Frontal cortex (tissue), 4 donors: ENCODE results near the gene GPATCH2. TPM values are rescaled to one million over a fixed set of nuclear protein-coding genes. Genes with fewer than 3 reads are reported as not detected.

Experiments
- DNase-seq, 2 donors: peaks; one replicate each; pipeline ENCODE4 v3.0.0; 2012; ENCODE audit warnings: low spot score in 2 of 2
- FAIRE-seq: peaks from 2 replicates; lab custom pipeline; 2012; peaks lifted over from hg19 to GRCh38; lab: Jason Lieb, UNC
- total RNA-seq: library from RNA; depleted of rRNA; stranded (reverse); fragments of >200 nt; gene quantifications from one replicate; pipeline ENCODE4 v1.2.3, GENCODE V29; 2014
- donor health status: control.
- donor health status: control.
- donor health status: control.

The GPATCH2 gene
- total RNA-seq, 1 donor from 2014 or later, result 29.3 TPM

DNA sequence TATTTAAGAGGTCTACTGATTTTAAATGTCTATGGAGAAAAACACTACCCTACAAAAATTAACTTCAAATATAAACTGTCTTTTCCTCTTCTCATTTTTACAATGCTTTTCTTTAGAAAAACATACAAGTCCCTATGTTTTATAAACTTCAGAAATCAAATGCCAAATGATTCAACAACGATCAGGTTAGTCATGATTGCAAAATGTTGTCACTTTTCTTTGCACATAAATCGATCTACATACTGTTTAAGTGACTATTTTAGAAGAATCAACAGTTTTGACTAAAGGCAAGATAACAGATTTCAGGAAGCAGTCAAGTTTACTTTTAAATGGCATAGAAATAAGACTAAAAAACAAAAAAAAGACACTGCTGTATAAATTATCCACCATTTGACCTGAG, 168.7 kb downstream of the GPATCH2 start:
- FAIRE-seq (no peak), DNase-seq (no peak)

DNA sequence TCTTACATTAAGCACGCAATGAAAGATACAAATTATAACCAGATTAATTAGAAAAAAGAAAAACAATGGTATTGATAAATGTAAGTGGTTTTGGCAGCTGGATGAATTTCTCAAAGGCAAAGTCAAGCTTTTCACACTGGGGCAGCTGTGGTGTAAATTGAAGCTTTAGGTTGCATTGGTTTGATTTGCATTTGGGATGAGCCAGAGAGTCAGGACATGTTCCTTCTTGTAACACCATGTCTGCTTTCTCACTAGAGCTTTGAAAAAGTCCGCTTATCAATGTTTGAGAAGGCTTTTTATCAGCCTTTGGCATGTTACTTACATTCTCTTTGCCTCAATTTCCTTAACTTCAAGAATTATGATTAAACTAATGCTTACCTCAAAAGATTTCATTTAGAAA, 173.9 kb downstream of the GPATCH2 start:
- no peak for DNase-seq
- FAIRE-seq, result no peak

DNA sequence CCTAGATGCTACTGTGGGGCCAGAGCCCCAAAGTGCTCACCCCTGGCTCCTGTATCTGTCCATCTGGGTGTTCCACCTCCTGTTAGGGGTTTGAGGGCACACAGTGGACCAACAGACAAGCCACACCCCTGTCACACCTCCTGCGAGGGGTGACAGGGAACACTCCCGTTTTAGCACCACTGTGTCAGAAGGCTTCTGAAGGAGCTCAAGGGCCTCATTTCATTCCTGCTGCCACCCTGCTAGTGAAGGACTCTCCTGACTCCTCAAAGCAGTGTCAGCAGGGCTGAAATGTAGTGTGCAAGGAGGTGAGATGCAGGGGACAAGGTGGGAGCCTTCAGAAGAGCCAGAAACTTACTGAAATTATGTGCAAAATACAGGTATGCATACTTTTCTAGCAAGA, 174.6 kb downstream of the GPATCH2 start:
- no peak for DNase-seq
- no peak for FAIRE-seq

DNA sequence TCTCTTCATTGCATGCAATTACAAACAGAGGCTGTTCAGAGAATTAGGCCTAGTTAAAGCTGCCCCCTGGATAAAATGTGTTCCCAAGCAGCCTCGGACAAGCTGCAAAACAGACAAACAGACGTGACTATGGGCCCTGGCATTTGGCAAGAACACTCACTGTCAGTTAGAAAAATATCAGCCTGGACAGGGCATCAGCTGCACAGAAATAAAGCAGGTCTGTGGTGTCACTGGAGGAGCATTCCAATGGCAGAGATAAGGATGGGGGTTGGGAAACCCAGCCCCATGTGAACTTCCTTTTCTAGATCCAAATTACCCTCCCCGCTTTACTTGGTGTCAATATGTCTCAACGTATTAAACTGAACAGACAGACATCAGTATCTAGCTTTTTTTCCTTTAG, 177.1 kb downstream of the GPATCH2 start:
- no peak for DNase-seq
- no peak for FAIRE-seq

DNA sequence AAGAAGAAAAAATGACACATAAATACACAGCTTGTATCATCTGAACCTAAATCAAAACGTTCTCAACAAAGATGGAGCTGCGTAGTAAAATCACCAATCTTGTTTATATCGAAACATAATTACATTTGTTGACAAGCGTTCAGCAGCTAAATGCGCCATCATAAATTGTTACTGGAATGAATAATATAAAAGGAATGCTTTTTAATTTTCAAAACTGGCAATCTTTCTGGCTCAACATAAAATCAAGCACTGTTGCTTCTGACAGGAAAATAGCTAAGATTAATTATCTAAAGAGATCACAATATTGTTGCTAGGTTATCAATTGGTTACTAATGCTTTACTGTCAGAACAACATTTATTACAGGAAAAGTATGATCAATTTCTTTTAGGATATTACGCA, 181.5 kb downstream of the GPATCH2 start:
- DNase-seq (no peak), FAIRE-seq (no peak)

DNA sequence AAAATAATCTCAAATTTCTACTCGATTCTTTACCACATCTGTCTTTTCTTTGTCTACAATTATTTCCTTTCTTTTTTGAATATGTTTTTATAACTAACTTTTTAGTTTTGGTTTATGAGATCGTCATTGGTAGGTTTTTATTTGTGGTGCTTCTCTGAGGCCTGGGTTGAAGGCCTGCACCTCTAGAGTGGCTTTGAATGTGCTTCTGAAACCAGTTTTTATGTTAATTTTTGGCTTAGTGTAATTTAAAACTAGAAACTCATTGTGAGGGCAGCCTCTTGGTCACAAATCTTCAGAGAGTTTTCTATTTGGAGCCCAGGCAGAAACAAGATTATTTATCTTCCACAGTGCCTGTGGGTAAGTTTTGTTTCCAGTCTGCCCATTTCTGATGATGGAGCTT, 187.0 kb downstream of the GPATCH2 start:
- DNase-seq (no peak), FAIRE-seq (no peak)

DNA sequence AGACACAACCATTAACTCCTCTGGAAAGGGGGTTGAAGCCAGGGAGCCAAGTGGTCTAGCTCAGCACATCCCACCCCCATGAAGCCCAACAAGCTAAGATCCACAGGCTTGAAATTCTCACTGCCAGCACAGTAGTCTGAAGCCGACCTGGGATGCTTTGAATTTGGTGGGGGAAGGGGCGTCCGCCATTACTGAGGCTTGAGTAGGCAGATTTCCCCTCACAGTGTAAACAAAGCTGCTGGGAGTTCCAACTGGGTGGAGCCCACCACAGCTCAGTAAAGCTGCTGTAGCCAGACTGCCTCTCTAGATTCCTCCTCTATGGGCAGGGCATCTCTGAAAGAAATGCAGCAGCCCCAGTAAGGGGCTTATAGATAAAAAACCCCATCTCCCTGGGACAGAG, 193.5 kb downstream of the GPATCH2 start:
- no peak for DNase-seq
- no peak for FAIRE-seq

DNA sequence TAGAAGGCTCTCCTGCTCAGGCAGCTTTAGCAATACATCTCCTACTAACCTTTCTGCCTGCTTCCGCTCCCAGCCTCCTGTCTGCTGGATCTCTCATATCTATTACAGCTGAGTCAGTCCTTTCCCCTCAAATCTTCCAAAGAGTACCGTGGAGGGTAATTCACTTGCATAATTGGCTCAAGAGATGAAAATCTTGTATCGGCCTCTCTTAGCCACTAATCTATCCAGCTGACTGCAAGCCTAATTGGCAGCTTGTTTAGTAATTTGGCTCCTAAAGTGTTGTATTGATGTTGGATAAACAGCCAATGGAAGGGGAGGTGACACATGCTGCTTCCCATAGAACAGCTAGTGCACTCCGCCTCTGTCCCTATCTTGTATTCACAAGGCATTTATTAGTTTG, 195.7 kb downstream of the GPATCH2 start:
- no peak for DNase-seq
- FAIRE-seq, result no peak

DNA sequence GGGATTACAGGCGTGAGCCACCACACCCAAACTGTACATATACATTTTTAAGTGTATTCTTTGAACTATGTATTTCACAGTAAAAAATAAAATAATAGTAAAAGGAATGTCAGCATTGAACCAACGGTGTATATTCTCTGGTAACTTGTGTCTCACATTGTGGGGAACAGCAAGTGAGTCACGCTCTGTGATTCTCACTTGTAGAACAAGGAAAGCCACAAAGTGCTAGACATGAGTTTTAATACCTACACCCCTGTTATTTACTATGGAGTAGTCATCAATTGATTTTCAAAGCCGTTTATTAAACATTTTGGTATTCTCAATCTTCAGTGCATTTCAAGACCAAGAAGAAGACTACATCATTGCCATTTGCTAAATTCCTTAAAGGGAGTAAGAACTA, 197.2 kb downstream of the GPATCH2 start:
- FAIRE-seq, result no peak
- DNase-seq, result no peak

DNA sequence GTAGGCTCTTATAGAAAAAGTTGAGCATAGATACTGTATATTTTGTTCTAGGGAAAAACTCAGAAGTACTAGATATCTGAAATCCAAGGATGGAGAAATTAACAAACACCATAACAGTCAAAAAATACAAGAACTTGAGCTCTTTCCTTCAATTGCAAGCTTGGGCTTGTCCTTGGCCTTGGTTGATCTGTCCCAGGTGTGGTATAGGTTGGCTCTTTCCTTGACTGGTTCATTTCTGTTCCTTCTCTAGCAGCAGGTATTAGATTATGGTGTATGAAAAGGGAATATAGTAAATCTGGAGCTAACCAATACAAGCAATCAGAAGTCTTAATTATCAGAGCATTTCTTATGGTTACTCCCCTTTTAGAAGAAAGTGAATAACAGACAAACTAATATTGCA, 198.6 kb downstream of the GPATCH2 start:
- DNase-seq (no peak), FAIRE-seq (no peak)

DNA sequence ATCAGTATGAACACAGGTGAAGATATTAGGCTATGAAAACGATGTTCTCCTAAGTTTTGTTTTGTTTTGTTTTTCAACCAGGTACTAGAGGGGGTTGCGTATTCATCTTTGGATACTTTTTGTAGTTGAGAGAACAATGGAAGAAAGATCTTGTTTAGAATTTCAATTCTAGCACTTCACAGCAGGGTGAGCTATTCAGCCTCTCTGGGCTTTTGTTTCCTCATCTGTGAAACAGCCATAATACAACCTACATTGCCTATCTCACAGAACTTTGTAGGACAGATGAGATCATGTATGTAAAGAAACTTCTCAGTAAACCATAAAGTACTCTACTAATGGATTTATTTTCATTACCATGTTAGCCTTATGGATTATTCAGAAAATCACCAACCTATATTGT, 199.5 kb downstream of the GPATCH2 start:
- FAIRE-seq (no peak), DNase-seq (no peak)

DNA sequence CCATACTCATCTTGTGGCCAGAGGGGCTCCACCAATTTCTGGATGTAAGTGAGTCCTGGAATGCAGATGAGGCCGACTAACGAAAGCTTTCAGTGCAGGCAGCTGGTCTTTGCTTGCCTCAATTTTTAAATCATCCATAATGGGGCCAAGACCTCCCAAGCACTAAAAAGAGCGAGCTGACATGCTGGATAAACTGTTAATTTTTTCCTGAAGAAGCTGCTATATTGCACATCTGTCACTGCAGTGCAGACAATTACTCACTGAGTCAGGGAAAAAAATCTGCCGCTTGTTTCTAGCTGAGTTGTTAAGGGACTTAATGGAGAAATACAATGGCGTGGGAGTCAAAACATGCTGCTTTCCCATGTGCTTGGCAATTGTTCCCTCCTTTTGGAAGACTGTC, 205.5 kb downstream of the GPATCH2 start:
- FAIRE-seq (no peak), DNase-seq (no peak)

DNA sequence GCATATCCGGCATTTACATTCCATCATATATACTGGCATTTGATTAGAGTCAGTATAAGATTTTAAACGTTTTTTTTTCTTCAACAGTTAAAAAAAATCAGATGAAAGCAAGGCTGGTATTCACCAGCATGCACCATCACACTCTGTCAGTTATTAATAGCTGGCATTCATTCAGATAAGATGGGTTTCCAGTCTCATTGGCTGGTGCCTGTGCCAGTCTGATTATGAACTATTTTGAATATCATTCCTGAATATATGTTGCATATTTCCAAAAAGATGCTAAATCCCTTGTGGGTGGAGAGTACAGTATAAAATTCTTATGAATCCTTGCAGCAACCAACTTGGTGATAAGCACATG, 211.7 kb downstream of the GPATCH2 start:
- DNase-seq (no peak), FAIRE-seq (no peak)

DNA sequence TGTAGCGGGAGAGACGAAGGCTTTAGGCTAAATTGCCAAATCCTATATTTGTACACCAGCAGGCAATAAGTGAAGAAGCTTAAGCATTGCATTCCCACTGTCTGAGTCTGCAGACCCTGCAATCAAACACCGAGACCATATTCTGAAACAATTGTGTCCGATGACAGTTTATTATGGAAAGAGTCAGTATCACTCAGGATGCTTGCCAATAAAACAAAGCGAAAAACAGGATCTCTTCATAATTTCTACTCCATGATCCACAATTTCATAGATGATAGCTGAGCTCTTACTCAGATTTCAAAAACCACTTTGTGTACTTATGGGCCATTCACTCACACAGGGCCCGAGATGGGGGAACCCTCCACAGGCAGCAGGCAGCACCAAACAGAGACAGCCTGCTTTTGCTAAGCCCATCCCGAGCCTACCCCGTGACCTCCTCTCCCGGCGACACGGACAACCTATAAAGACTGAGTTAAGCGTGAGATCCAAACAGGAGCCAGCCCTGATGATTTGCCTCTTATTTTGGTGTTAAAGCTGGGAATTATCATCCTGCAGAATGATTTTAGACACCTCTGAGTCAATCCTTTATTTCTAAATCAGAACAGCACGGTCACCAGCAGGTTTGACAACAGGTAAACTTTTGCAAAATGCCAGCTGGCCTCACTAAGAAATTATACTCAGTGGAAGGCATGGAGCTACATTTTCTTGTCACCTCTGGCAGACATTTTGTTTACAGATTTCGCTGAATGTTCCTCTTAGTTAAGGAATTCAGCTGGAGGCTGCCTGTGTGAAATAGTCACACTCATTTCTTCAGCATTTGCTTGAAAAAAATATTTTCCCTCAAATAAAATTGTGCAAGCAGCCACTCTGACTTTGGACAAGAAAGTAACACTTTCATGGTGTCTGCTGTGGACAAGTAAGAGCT, 212.4 kb downstream of the GPATCH2 start:
- no peak for DNase-seq
- FAIRE-seq, result no peak

DNA sequence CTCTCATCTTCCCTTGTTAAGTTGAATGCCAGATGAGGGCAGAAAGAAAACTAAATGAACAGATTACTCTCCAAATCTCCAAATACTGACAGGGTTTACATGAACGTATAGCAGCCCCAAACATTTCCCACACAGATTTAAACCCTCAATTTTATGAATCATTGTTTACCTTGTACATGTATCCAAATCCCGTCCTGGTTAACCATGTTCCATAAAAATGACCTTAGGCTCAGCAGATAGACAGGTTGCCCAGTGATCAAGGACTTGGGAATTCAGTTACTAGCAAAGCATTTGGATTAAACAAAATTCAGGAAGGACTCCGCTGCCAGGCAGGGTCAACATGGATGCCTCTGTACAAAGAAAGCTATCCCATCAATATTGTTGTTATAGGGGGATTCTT, 213.5 kb downstream of the GPATCH2 start:
- DNase-seq (no peak), FAIRE-seq (no peak)

DNA sequence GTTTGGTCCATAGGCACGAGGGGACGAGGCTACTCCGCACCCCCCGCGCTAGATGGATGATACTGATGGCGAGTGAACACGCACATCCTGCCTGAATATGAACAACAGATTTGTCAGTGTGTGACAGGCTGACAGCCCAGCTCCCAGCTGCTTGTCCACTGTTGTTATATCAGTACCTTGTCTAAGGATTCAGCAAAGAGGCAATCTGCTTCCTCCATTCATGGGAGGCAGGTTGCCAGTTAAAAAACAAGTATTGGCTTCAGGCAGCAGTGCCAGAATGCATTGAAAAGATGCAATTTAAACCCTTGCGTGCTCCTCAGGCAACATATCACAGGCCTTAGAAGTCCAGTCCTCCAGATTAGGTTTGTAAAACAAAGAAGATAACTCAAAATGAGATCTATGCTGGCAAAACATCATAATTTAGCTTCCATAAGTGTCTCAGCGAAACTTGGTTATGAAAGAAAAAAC, 223.3 kb downstream of the GPATCH2 start:
- DNase-seq (no peak), FAIRE-seq (no peak)

DNA sequence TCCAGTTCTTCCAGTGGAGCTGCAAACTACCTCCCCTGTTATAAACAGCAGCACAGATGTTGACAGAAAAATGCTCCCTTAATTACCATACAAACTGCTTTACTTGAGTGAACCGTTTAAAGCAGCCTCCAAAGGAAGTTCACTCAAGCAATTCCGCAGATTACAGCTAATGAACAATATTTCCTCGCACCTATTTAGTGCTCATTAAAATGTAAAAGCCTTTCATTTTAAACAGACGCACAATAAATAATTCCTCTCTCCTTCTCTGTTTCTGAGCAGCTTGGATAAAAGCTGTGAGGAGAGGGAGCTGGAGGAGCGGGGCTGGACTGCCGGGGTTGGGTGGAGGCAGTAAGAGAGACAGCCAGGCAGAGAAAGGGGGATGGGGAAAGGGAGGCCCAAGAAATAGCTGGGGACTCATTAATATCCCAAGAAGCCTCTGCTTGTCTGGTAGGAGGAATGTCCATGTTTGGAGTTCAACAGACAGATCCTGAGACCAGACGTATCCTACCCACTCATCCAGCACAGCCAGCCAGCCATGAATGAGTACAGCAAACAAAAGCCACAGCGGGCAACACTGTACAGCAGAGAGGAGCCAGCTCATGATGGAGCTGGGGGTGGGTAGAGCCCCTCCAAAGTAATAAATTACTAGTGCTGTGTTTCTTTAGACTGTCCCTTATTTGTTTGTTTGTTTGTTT, 227.7 kb downstream of the GPATCH2 start:
- no peak for FAIRE-seq
- DNase-seq, result no peak

DNA sequence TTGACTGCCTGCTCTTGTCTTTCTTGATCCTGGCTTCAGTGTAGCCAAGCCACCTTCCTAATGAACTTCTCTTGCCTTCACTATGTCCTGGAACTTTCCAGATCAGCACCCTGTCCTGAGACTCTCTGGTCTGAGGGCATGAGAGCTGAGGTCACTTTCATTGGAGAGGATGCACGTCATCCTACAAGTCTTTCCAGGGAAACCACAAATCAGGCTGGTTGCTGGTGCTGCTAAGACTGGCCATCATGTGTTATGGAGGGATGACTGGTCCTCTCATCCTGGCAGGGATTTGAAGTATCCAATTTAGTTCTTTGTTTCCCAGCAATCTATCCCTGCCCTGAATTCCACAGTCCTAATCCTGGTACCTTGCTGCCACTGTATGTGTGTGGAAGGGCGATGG, 228.6 kb downstream of the GPATCH2 start:
- FAIRE-seq (no peak), DNase-seq (no peak)

DNA sequence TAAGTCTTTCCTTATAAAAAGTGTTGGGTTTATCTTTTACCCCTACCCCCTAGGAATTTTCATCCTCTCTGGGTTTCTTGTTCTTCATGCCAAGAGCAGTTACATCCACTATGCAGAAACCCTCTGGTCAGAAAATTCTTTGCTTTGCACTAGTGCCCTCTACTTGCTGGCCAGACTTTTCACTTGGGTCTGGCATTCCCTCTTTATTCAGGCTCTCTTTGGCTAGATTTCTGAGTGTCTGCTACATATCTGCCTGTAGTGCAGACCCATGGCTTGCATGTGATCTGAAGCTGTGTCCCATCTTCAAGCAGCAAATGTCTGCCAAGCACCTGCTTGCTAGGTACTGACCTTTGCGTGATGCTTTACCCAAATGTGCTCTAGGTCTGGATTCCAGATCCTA, 237.0 kb downstream of the GPATCH2 start:
- DNase-seq, result no peak
- no peak for FAIRE-seq

DNA sequence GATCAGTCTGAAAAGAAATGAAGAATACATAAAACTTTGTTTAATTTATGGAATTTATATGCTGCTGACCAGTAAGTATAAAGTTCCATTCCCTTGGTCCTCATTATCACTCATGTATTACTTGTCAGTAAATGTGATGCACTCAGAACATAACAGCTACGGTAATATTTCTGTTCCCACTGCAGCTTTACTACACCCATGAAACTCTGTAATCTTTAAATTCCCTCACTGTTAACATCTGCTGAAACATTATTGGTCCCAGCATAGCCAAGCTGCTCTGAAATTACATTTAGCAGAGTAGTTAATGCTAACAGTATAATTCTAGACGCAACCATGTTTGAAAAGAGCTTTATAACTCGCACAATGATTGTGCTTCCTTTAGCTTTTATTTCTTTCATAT, 238.4 kb downstream of the GPATCH2 start:
- no peak for FAIRE-seq
- no peak for DNase-seq

DNA sequence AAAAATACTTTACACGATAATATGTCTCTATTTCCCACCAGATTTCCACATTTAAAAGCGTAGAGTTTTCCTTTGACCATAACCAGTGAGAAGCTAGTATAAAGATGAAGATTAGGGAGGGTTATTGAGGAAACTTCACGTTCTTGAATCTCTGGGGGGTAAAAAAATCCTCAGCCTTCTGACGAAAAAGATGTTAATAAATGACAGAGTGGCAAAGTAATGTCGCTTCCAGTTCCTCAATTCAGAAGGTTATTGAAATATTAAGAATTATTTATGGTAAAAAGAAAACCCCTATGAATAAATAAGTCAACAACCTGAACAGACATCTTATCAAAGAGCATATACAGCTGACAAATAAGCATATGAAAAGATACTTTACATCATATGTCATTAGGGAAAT, 241.0 kb downstream of the GPATCH2 start:
- FAIRE-seq (no peak), DNase-seq (no peak)
